ENCODE measurements around the gene EPHA2. TPM values are rescaled to one million over a fixed set of nuclear protein-coding genes. Genes with fewer than 3 reads are reported as not detected.
"Not testable (repeated sequence)": the region's sequence is repeated elsewhere in the genome, so short reads cannot be mapped to it uniquely, and the experiment has no call there.

Gene EPHA2
- total RNA-seq, 1 donor from 2014 or later = 146 TPM

DNA sequence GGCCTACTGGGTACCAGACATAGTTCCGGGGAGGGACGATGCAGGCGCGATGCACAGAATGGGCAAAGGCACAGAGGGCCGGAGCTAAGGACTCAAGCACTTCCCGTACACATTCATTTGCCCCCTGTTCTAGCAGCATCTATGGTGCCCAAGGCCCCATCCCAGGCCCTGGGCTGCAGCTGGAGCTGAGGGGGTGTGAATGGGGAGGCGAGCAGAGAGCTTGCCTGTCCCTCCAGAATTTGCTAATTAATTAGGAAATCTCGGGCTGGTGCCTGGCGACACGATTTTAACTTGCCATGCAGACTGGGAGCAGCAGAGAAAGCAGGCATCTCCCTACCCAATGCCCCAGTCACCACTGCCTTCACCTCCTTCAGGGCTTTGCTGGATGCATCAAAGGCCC lies 35.9 kb downstream of the EPHA2 start:
- DNase-seq (ENCODE audit: low read depth) = no peak

DNA sequence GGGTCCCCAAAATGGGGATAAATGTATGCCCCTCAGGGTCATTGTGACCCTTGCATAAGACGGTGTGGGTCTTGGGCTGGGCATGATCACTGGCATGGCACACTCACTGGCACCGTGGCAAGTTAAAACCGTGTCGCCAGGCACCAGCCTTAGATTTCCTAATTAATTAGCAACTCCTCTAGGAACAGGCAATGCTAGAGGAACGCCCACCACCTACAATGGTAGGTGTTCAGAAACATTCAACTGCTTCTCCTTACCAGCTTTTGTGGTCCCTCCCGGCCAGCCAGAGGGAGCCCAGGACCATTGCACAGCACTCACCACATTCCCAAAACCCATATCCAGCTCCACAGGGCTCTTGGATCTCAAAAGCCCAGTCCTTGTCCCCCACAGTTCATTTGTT lies 36.4 kb downstream of the EPHA2 start:
- DNase-seq (ENCODE audit: low read depth) = no peak

DNA sequence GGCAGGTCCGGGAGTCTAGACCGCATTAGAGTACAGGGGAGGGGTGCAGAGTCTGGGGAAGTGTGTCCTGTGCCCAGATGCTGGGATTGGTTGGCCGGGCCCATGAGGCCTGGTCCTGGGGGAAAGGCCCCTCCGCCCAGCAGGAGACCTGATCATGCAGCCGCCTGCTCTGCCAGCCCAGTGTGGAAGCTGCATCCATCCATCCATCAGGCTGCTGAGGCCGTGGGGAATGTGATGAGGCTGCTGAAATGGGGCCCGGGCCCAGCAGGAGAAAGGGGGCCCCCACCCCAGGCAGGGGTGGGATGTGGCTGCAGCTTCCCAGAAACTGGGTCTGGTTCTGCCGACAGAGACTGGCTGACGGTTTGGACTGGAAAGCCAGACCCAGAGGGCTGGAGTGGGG lies 37.2 kb downstream of the EPHA2 start:
- DNase-seq (ENCODE audit: low read depth) = no peak

DNA sequence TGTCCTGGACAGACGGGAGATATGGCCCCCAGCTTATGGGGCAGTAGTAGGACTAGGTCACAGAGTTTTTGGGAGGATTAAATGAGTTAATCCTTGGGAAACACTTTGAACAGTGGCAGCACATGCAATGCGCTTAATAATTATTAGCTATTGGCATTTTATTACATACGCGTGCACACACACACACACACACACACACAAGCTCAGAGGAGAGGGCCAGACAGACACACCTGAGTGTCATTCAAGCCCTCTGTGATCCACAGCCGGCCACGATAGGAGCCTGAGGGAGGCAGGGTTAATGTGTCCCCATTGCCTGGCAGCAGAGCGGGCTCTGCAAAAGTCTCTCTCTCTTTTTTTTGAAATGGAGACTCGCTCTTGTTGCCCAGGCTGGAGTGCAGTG lies 37.9 kb downstream of the EPHA2 start:
- no peak for DNase-seq (ENCODE audit: low read depth)

DNA sequence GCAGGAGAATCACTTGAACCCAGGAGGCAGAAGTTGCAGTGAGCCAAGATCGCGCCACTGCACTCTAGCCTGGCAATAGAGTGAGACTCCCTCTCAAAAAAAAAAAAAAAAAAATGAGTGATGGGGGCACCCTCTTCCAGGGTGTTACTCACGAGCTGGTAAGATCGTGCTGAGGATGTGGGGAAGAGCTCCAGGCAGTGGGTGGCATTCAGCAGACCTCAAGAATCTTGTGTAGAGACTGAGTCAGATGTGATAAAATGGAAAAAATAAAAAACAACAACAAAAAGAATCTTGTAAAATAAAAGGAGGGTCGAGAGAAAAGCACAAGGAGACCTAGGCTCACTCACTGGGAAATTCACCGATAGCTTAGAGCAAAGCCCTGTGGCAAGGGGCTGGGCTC lies 38.5 kb downstream of the EPHA2 start:
- peak; percentile 70 for DNase-seq (ENCODE audit: low read depth)

DNA sequence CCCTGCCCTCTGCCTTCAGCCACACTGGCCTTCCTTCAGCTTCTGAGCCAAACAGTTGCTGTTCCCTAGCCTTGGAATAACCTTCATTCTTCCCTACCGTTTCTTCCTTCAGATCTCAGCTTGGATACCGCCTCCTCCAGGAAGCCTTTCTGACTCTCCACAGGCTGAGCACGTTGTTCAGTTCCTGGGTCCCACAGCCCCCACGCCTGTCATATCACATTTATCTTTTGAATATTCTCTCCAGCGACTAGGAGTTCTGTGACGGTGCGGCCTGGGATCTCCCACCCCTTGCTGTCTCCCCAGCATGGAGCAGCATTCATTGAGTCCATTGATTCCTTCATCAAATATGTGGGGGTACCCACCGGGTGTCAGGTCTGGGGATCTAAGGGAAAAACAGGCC lies 39.2 kb downstream of the EPHA2 start:
- DNase-seq (ENCODE audit: low read depth) = no peak

DNA sequence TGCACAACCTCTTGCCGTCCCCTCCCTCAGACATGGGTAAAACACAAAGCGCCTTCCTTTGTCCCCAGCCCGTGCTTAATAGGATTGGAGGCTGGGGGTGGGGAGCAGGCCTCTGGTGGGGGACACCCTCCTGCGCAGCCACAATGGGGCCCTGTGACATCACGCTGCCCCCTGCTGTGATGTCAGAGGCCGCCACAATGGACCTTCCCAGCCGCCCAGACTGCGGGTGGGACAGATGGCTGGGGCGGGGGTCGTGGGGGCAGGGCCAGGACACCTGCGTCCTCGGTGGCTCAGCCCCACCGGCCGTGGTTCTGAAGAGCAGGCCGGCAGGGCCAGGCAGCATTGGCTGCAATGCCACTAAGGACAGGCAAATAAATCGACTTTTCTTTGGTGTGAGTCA lies 39.9 kb downstream of the EPHA2 start:
- DNase-seq (ENCODE audit: low read depth) = no peak

DNA sequence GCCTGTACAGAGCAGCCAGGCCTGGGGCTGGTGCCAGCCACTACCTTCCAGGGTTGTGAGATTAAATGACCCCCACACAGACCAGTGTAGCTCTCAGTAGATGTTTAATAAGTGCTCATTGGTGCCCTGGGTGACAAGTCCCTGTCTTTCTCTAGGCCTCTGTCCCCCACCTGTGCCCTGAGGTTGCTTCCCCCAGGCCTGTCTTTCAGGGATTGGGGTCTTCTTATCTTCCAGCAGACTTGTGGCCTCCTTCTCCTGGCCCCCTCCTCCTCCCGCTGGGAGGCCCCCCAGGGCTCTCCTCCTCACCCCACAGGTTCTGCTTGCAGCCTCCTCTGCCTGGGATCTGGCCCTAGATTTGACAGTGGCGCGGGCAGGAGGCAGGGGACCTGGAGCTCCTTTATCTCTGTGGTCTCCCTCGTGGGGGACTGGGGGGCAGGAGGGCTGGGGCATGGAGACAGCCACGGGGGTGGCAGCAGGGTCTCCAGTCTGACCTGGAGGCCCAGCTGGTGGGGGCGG lies 40.3 kb downstream of the EPHA2 start:
- no peak for DNase-seq (ENCODE audit: low read depth)

DNA sequence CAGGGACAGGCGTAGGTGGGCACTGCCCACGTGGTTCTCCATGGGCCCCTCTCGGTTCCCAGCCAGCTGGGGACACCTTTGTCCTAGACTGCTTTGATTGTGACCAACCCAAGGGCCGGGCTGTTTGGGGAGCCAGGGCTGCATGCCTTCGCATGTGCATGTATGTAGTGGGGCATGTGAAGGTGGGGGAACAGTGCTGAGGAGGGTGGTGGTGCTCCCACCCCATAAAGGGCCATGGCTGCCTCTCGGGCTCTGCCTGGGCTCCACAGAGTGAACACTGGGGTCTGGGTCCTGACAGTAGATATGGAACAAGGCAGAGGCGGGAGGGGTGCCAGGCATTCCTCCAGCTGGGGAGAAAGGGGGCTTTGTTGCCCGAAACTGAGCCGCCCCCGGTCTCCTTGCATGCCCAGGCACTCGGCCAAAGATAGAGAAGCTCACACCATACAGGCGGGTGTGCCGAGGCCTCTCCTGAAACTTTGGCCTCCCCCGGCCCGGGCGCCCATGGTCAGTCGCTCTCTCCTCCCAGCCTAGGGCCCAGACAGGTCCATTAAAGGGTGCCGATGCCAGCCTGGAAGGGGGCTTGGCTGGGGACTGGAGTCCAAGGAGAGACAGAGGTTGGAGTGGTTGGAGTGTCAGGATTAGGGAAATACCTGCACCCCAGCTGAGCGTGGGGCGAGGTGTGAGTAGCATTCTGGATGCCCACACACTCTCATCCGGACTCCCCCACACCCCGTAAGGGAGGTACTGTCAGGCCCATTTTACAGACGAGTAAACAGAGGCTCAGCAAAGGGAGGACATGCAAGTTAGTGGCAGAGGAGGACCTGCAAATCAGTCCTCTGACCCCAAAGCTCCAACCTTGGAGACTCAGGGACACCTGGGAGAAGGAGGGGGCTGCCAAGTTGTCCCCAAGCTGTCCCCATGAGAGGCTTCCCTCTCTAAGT lies 41.1 kb downstream of the EPHA2 start:
- DNase-seq (ENCODE audit: low read depth) = no peak

DNA sequence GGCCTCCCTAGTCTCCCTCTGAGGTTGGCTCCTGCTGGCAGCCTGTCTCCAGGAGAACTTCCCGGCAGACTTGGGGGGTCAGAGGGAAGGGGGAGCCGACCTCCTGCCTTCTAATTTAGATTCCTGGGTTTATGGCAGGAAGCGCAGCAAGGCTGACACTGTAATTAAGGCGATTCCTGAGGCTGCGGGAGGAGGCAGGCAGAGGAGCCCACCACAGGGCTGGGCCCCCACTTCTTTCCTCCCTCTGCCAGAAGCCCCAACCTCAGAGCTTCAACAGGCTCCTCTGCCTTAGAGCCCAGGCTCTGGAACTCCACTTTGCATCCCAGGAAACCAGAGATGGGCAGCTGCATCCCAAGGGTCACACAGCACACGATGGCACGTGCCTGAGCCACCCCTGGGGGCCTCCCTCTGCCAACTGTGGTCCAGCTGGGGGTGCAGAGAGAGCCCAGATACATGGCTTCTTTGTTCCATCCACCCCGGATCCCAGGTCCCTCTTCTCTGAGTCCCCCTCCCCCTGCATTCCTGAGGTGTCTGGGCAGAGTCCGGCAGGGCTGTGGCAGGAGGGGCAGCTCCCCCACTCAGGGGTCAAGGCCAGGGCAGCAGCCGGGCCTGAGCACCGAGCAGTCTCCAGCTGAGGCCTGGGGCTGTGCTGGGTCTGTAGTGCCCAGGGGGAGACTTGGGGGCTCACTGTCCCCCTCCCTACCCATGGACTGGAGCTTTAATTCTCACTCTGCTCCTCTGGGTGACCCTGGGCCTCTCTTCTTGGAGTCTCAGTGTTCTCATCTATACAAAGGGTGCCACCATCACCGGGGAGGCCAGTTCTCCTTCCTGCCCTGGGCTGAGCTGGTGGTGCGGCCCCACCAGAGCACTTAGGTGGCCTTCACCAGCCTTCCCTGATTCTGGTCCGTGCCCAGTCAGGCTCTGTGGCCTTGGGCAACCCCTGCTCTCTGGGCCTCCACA lies 43.0 kb downstream of the EPHA2 start:
- no peak for DNase-seq (ENCODE audit: low read depth)

DNA sequence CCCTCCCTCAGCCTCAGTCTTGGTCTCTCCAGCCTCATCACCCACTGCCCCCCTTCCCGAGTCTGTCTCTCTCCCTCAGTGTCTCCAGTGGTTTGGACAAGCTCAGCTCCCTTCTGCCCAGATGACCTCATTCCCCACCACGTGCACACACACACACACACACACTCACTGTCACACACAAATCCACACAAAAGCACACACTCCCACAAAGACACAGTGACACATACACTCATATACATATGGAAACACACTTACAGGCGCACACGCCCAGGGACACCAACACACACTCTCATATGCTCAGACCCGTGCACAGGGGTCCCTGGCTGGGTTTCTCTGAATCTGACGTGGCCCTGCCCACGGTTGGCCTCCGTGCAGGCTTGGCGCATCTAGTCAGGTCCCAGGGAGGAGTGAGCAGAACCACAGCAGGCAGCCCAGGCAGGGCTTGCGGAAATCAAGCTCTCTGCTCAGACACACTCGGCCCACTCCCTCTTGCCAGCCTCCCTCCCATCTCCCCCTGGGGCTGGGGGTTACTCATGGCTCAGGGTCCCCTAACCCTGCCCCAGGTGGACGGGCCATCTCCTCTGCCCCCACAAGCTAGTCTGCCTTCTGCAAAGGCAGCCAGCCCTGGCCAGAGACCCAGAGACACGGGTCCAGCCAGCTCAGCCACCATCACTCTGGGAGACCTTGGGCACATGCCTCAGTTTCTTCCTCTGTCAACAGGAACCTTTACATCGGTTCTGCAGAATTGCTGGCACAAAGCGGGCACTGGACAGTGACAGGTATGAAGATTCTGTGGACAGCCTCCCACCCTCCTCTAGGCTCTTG lies 43.9 kb downstream of the EPHA2 start:
- peak; percentile 55 for DNase-seq (ENCODE audit: low read depth)

DNA sequence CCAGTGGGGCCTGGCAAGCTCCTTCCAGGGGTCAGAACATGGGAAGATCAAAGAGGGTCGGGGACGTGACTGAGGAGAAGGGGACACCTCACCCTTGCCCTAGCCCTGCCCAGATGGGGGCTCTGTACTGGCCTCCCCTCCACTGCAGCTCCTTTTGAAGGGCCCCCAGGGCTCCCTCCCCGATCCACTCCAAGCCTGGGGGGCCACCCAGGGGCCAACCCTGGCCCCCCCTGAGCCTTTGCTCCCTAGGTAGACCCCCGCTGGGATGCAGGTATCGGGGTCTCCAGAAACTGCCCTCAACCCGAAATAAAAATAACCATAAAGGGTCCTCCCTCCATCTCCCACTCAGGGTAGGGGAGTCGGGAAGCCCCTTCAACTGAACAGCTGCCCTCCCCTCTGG lies 45.0 kb downstream of the EPHA2 start:
- DNase-seq (ENCODE audit: low read depth) = no peak

DNA sequence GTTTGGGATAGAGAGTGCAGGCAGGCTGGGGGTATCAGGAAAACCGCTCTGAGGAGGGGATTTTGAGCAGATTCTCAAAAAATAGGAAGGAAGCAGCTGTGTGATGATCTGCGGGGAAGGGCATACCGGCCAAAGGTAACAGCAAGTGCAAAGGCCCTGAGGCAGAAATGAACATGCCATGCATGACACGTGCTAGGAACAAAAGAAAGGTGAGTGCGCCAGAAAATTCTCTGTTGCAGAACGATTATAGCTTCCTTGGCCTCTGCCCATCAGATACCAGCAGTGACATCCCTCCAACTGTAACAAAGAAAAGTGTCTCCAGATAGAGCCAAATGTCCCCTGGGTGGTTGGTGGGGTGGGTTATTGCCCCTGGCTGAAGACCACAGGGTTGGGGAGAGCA lies 45.4 kb downstream of the EPHA2 start:
- no peak for DNase-seq (ENCODE audit: low read depth)

DNA sequence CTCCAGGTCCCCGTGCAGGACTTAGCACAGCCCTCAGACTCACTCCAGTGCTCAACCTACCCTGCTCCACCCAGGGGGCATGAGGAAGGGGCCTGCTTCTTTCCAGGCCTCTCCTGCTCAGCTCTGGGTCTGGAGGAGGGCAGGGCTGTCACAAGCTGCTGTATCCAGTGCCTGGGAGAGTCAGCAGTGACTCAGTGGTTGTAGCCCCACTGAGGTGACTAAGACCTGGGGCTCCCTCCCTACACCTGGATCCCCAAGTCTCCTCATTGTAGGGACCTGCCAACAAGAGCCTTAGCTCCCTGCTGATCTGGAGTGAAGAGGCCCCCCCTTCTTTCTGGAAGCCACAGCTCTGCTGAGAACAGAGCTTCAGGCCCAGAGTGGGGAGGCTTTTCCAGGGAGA lies 46.3 kb downstream of the EPHA2 start:
- peak; percentile 14 for DNase-seq (ENCODE audit: low read depth)

DNA sequence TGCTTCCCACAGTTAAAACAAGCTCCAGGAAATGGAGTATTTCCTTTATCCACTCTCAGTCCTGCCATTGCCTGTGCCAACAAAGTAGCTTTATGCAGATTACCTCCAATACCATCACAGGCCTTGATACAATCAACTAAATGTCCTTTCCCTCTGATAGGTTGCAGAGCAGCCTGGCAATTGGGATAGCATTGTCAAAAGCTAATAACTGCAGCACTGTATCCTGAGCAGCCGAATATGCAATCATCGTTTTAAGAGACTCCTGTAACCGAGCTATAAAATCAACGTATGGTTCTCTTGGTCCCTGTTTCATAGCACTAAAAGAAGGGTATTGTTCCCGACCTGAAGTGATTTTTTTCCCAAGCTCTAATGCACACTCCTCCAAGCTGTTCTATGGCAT lies 48.8 kb downstream of the EPHA2 start:
- not testable (repeated sequence) for DNase-seq (ENCODE audit: low read depth)

DNA sequence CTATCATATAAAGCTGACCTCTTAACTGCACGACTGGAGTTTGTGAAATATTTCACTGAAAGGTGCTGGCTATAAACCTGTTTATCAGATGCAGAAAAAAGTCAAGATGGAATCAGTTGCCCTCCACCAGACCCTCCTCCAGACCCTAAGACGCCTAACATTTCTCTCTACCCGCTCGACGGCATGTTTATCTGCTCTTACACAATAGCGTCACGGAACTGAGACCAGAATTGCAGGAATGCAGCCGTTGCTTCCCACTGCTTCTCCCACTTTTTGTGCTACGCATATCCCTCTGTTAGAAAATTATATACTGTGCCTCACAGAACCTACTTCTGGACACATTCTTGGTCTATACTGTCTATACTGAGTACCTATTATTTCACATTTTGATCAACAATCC lies 54.2 kb downstream of the EPHA2 start:
- DNase-seq (ENCODE audit: low read depth) = peak; percentile 25

DNA sequence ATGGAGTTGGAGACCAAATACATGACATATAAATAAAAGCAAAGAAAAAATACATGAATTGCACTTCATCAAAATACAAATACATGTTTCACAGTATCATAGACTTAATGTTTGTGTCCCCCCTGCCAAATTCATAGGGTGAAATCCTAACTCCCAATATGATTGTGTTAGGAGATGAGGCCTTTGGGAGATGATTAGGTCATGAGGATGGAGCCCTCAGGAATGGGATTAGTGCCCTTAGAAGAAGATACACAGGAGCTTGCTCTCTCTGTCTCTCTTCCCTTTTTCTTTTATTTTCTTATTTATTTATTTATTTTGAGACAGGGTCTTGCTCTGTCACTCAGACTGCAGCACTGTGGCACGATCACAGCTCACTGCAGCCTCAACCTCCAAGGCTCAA lies 56.5 kb downstream of the EPHA2 start:
- no peak for DNase-seq (ENCODE audit: low read depth)

DNA sequence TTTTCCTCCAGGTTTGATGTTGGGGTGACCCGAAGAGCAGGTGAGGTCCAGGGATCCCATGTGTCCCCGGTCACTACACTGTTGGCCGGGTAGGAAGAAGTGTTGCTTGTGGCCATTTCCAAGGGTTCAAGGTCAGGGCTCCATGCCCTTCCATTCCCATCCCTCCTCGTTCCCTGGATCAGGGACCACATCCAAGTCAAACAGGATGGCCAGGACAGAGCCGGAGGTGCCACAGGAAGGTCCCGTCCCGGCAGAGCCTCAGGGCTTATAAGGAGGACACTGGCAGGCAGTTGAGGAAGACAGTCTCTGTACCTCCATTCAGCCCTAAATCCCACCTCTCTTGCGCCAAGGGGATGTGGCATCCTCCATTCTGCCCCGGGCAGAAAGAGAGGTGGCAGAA lies 60.4 kb downstream of the EPHA2 start:
- DNase-seq (ENCODE audit: low read depth) = no peak

DNA sequence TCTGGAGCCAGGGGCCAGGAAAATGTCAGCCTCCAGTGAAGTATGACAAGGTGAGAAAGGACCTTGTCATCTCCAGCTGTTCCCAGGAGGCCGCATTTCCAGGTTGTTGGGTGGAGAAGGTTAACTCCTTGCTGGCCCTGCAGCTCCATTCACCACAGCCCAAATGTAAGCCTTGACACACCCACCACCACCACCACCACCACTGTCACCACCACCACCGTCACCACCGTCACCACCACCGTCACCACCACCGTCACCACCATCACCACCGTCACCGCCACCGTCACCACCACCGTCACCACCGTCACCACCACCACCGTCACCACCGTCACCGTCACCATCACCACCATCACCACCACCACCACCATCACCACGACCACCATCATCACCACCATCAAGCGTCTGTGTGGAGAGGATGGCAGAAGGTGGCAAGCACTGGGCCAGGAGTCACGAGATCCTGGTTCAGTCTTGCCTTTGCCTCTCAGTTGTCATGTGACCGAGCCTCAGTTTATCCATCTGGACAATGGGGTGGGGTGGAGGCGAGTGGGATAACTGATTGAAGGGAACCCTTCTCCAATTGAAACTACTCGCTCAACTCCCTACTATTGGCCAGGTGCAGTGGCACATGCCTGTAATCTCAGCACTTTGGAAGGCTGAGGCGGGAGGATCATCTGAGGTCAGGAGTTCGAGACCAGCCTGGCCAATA lies 61.3 kb downstream of the EPHA2 start:
- no peak for DNase-seq (ENCODE audit: low read depth)

DNA sequence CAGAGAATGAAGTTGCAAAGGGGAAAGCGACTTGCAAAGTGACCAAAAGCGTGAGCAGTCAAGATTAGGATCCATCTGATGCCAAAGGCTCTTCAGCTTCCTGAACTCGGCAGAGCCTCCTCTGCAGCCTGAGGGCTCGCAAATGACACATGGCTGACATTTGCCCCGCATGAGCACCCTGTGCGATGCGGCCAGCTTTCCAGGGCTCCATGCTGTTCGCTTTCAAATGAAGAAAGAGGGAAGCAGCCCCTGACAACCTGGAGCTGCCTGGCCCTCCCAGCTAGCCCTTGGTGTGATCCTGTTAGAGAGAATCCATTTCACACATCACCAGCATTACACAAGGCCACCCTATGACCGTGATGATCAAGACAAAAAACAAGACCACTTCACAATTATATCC lies 62.3 kb downstream of the EPHA2 start:
- no peak for DNase-seq (ENCODE audit: low read depth)

DNA sequence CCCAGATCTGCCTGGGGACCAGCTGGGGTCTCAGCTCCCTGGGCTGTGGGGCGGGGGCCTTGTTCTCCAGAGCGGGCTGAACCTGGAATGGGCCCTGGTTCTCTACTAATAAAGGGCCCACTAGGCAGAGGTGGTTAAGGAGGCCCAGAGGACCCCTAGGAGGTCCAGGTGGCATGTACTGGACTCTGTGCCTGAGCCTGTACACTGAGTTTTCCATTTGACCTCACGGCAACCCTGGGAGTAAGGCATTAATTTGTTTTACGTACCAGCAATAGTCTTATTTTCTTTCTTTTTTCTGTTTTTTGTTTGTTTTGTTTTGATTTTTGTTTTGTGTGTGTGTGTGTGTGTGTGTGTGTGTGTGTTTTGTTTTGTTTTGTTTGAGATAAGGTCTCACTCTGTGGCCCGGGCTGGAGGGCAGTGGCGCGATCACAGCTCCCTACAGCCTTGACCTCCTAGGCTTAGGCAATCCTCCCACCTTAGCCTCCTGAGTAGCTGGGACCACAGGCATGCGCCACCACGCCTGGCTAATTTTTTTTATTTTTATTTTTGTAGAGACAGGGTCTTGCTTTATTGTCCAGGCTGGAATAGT lies 62.9 kb downstream of the EPHA2 start:
- no peak for DNase-seq (ENCODE audit: low read depth)
